HEK293T (cell line): ENCODE measurements around the gene ZNF618.

ENCODE experiments used
- CTBP1 ChIP-seq: fragments of 450-650 bp; IDR thresholded peaks from 2 replicates; pipeline ENCODE4 v1.6.1; 2016; ENCODE audit warnings: borderline replicate concordance
- SUZ12 ChIP-seq: fragments of 450-650 bp; IDR thresholded peaks from 2 replicates; pipeline ENCODE4 v1.6.1; 2016; ENCODE audit warnings: mild to moderate bottlenecking
- TARDBP ChIP-seq: fragments of 450-650 bp; IDR thresholded peaks from 2 replicates; pipeline ENCODE4 v1.6.1; 2016

- no peak for TF ChIP-seq SUZ12
- TF ChIP-seq CTBP1: no peak
- no peak for TF ChIP-seq TARDBP
Measured at GRCh38 chr9:114046875-114047274, 170.8 kb downstream of the ZNF618 start.
